Activated CD4-positive, CD25-positive, alpha-beta regulatory T cell treated with anti-CD3 and anti-CD28 coated beads, Interleukin-2, amount 50 U/mL, for 16 hours (primary cell): ENCODE data around the gene LAD1.

Experiments used
- DNase-seq: peaks from one replicate; pipeline ENCODE4 v3.0.0-alpha.2; 2020; ENCODE audit warnings: low read depth, low spot score

The LAD1 gene

GRCh38 chr1:201364808-201365105 is 34.4 kb downstream of the LAD1 start:
- DNase-seq: no peak

DNA sequence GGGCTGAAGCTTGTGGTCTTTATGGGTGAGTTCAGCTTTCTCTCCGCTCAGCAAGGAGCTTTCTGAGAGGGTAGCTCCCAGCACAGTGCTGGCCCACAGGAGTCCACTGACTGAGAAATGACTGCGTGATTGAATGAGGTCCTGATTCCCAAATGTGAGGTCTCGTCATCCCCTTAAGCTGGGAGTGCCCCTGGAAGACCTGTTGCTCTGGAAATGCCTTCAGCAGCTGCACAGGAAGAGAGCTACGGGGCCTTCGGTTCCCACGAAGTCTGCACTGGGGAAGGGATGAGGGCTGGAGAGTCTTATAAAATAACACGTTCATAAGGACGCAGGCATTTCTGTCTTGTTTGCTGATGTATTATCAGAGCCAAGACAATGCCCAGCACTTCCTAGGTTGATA is 35.7 kb downstream of the LAD1 start:
- no peak for DNase-seq

GRCh38 chr1:201362906-201363305 is 36.2 kb downstream of the LAD1 start:
- no peak for DNase-seq

GRCh38 chr1:201361652-201362504 is 37.2 kb downstream of the LAD1 start:
- no peak for DNase-seq

GRCh38 chr1:201360901-201361651 is 38.0 kb downstream of the LAD1 start:
- DNase-seq: no peak

DNA sequence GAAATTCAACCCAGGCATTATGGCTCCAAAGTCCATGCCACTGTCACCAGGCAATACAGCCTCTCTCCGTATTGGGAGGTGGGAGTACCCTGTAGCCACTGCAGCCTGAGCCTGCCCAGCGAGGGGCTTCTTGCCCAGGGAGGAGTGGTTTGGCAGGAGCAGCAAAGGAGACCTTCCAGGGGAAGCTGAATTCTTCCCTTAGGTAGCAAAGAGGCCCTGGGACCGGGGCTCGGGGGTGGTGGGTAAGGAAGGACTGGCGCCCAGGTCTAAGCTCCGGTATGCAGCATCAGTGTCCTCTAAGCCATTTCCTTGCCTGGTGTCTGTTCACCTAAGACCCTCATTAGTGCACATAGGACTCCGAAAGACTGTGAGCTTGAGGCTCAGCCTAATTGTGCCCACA is 38.6 kb downstream of the LAD1 start:
- no peak for DNase-seq

GRCh38 chr1:201359873-201360210 is 39.3 kb downstream of the LAD1 start:
- DNase-seq: no peak

- DNase-seq: no peak
Observed at GRCh38 chr1:201359031-201359872, 39.9 kb downstream of the LAD1 start.

DNA sequence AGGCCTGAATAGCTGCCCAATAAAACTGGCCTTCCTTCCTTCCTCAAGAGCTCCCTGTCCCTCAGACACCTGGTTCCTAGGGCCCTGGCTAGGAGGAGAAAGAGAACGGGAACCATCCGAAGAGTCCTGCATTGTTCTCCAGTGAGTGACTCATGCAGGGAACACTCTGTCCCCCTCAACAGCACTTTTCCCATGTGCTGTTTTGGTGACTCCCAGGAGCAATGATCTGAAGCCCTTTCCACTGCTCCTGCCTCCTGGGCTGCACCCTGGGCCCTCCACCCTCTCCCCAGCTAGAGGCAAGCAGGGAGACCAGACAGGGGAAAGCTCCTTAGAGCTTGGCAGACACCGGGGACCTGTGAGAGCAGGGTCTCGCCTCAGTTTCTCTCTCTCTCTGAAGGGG is 40.5 kb downstream of the LAD1 start:
- no peak for DNase-seq

- no peak for DNase-seq
Observed at GRCh38 chr1:201357636-201358348, 41.3 kb downstream of the LAD1 start.

- no peak for DNase-seq
Observed at GRCh38 chr1:201357211-201357610, 41.9 kb downstream of the LAD1 start.

DNA sequence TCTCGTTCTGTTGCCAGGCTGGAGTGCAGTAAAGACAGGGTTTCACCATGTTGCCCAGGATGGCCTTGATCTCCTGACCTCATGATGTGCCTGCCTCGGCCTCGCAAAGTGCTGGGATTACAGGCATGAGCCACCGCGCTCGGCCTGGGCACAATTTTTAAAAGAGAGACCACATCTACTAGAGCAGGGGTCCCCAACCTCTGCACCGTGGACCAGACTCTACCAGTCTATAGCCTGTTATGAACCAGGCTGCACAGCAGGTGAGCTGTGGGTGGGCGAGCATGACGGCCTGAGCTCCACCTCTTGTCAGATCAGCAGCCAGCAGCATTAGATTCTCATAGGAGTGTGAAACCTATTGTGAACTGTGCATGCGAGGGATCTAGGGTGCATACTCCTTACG is 42.4 kb downstream of the LAD1 start:
- no peak for DNase-seq

DNA sequence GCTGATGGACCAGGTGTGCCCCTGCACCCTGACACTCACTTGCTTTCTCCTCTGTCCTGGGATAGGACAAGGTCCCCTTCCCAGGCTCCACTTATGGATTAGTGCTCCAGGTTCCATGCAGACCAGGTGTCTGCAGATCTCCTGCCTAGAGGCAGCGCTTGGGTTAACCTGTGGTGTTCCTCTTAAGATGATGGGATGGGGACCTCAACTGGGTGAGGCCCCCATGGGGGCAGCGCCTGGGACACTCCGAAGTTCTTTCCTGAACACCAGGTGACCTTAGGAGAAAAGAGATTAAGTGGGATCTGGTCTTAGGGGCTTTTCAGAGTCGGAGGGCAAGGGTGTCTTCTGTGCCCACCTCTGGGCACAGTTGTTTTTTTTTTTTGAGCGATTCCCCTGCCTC is 42.9 kb downstream of the LAD1 start:
- DNase-seq: no peak

DNA sequence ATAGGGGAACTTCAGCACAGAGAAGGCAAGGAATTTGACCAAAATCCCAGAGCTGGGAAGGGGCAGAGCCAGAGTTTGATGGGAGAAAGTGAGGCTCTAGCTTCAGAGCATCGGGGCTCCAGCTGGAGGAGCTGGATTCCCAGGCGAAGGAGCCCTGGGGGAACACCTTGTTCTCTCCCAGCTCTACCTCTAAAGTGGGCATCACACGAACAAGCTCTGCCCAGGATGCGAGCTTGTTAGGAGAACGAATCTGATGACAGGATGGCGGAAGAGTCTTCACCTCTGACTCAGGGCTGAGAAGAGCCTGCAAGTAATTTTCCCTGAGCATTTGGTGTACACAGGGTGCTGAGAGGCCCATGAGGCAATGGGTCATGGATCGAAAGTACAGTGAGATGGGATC is 43.7 kb downstream of the LAD1 start:
- DNase-seq: no peak

DNA sequence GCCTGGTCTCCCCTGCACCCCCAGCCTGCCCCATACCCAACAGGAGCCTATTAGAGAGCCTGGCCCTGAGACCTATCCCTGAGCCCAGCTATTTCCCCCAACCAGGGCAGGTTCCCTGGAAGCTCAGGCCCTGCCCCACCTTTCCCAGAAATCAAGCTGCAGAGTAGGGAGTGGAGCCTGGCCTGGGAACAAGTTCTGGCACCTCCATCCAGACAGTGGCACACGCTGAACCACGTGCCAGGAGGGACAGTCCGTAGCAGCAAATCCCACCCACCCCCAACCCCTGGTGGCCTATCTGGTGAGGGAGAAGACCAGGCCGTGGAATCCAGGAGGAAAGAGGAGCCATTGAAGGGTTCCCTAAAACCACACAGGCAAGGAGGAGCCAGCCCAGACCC is 44.2 kb downstream of the LAD1 start:
- DNase-seq: no peak

DNA sequence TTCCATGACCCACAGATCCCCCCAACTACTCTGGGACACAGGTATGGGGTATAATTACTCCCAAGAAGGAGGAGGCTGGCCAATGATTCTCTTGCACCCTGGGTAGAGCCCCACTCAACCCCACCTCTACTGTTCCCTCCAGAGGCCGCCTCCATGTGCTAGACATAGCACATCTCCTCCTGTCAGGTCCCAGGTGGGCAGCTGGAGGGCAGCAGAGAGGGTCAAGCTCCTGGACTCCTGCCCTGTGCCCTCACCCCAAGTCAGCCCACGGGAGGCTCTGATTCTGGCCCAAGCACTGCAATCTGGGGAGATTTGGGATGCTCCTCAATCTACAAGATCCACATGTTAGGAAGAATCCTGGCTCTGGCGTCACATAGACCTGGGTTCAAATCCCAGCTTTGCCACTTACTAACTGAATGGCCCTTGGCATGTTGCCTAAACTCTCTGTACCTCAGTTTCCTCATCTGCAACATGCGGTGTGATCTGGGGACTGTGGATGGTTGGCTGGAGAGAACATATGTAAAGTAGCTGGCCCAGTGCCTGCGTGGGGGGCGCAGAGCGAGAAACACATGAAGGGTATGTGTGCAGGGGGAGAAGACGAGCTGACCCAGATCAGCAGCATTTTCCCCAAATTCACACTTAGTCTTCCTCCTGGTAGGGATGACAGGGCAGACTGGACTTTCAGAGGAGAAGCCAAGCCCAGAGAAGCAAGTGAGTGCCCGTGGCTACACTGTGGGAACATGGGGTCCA is 44.8 kb downstream of the LAD1 start:
- DNase-seq: no peak

DNA sequence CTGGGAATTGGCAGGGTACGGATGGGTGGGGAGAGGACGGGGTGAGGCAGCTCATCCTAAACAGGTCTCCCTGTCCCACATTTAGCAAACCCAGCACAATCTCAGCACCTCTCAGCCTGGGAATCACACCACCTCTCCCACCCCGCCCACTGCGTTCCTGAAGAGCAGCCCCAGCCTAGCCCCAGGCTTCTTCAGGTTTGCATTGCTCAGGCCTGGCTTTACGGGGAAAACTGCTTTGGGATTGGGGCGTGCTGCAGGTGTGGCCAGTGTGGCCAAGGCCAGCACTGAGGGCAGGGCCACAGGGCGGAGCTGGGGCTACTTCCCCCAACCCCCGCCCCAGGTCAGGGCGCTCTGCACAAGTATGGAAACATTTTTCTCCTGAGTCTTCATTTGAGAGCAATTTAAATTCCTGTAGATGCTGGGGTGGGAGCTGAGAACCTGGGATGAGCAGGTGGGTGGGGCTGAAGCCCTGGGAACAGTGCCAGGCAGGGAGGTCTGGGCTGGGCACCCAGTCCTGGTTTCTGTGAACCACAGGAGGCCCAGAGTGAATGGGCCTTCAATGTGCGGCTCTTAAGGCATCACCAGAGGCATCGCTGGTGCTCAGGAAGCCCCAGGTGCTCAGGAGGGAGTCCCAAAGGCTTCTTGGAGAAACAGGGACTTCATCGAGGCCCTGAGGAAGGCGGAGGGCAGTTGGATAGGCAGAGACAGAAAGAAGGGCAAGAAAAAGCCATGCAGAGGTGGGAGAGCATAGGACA is 45.8 kb downstream of the LAD1 start:
- DNase-seq: no peak

GRCh38 chr1:201351617-201352016 is 47.5 kb downstream of the LAD1 start:
- DNase-seq: no peak

DNA sequence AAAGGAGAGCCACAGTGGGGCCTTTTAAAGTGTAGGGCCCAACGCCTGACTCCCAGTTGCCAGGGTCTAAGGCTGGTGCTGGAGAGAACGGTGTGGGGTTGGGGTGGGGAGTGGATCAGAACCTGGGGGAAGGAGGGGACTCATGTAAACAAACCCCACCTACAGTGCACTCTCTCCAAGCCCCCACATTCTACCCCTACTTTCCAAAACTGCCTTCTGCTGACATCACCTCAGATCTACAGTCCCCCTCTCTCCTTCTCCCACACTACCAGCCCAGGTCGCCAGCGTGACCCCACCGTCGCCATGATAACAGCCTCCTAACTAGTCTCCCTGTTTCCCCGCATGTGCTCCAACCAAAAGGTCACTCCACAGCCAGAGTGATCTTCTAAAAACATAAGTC is 48.2 kb downstream of the LAD1 start:
- no peak for DNase-seq

GRCh38 chr1:201350361-201350725 is 48.8 kb downstream of the LAD1 start:
- DNase-seq: no peak

DNA sequence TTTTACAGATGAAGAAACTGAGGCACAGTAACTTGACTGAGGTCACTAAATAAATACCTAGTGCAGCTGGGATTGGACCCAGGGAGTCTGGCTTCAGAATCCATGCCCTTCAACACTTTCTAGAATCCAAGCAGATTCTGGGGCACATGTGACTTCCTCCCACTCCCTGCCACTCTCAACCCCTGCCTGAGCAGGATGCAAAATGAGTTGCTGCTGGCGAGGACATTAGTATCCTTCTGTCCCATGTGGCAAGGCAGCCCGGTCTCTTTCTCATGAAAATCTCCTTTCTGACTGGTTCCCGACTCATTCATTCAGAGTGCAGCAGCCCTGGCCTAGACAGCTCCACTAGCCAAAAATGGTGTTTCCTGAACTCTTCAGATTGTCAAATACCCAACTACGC is 50.0 kb downstream of the LAD1 start:
- DNase-seq: no peak
